GM23338 (cell line): Measurements from ENCODE around the gene HMHB1.

ENCODE experiments used
- CREB1 ChIP-seq: fragments of 250-450 bp; sonication (Bioruptor Pico); IDR thresholded peaks from 2 replicates; pipeline ENCODE4 v1.5.0; 2020; ENCODE audit warnings: low read depth, mild to moderate bottlenecking, moderate library complexity
- CTCF ChIP-seq, 2 experiments: fragments of 200-600 bp in 1 of 2; sonication (generic) in 1 of 2; conservative IDR thresholded peaks; 2 replicates each; pipeline versions ENCODE4 v1.5.1 to v1.6.1; 2016 to 2017; ENCODE audit warnings: antibody characterized with exemption in 2 of 2, low read depth in 2 of 2, mild to moderate bottlenecking in 2 of 2, moderate library complexity in 1 of 2
- EZH2 ChIP-seq: fragments of 200-600 bp; sonication (generic); IDR thresholded peaks from one replicate; pipeline ENCODE4 v1.8.0; 2017; ENCODE audit warnings: antibody characterized with exemption, mild to moderate bottlenecking, low read depth; ENCODE audit not compliant: unreplicated experiment
- EZH2phosphoT487 ChIP-seq: fragments of 200-600 bp; sonication (generic); IDR thresholded peaks from one replicate; pipeline ENCODE4 v1.8.1; 2018; ENCODE audit warnings: antibody characterized with exemption; ENCODE audit not compliant: unreplicated experiment
- NANOG ChIP-seq: IDR thresholded peaks from 2 replicates; pipeline ENCODE4 v1.6.1; 2016; ENCODE audit warnings: antibody characterized with exemption, borderline replicate concordance
- POLR2AphosphoS5 ChIP-seq: IDR thresholded peaks from 2 replicates; pipeline ENCODE4 v1.6.1; 2016; ENCODE audit warnings: antibody characterized with exemption, low read depth
- ZNF114 ChIP-seq: fragments of 250-450 bp; sonication (Bioruptor Pico); IDR thresholded peaks from 2 replicates; pipeline ENCODE4 v1.5.0; 2020; ENCODE audit warnings: mild to moderate bottlenecking, moderate library complexity
- TF ChIP-seq, protein P1 (sequence below): IDR thresholded peaks from one replicate; pipeline ENCODE4 v1.6.1; 2018; ENCODE audit warnings: antibody characterized with exemption; ENCODE audit not compliant: unreplicated experiment
- TF ChIP-seq, protein P2 (sequence below): IDR thresholded peaks from 2 replicates; pipeline ENCODE4 v1.6.1; 2016; ENCODE audit warnings: antibody characterized with exemption

DNA sequence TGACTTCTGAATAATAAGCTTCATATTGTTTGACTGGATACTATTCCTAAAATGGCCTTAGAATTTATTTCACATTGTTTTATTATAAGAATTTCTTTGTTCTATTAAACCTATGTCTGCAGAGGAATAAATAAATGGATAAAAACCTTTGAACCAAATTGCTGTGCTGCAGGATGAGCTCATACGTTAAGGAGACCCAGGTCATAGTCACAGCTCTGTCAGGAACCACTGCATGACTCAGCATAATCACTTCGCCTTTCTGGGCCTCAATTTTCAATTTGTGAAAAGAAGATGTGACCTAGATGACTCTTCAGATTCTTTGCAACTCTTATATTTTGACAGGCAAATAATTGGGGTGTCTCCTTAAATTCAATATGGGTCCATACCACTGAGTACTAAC lies 36.7 kb upstream of the HMHB1 start:
- no peak for TF ChIP-seq CTCF (conservative IDR thresholded peaks at IDR 0.05; ENCODE audit: low read depth in 2 of 2)
- TF ChIP-seq EZH2phosphoT487: no peak
- no peak for TF ChIP-seq EZH2
- TF ChIP-seq POLR2AphosphoS5: no peak
- TF ChIP-seq CREB1: no peak
- no peak for TF ChIP-seq NANOG
- TF ChIP-seq, protein P1, sequence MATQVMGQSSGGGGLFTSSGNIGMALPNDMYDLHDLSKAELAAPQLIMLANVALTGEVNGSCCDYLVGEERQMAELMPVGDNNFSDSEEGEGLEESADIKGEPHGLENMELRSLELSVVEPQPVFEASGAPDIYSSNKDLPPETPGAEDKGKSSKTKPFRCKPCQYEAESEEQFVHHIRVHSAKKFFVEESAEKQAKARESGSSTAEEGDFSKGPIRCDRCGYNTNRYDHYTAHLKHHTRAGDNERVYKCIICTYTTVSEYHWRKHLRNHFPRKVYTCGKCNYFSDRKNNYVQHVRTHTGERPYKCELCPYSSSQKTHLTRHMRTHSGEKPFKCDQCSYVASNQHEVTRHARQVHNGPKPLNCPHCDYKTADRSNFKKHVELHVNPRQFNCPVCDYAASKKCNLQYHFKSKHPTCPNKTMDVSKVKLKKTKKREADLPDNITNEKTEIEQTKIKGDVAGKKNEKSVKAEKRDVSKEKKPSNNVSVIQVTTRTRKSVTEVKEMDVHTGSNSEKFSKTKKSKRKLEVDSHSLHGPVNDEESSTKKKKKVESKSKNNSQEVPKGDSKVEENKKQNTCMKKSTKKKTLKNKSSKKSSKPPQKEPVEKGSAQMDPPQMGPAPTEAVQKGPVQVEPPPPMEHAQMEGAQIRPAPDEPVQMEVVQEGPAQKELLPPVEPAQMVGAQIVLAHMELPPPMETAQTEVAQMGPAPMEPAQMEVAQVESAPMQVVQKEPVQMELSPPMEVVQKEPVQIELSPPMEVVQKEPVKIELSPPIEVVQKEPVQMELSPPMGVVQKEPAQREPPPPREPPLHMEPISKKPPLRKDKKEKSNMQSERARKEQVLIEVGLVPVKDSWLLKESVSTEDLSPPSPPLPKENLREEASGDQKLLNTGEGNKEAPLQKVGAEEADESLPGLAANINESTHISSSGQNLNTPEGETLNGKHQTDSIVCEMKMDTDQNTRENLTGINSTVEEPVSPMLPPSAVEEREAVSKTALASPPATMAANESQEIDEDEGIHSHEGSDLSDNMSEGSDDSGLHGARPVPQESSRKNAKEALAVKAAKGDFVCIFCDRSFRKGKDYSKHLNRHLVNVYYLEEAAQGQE: no peak
- TF ChIP-seq, protein P2, sequence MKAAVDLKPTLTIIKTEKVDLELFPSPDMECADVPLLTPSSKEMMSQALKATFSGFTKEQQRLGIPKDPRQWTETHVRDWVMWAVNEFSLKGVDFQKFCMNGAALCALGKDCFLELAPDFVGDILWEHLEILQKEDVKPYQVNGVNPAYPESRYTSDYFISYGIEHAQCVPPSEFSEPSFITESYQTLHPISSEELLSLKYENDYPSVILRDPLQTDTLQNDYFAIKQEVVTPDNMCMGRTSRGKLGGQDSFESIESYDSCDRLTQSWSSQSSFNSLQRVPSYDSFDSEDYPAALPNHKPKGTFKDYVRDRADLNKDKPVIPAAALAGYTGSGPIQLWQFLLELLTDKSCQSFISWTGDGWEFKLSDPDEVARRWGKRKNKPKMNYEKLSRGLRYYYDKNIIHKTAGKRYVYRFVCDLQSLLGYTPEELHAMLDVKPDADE: no peak
- no peak for TF ChIP-seq ZNF114 (CRISPR knock-in tag)
